ENCODE measurements around the gene SEMA6D. TPM values are rescaled to one million over a fixed set of nuclear protein-coding genes. Genes with fewer than 3 reads are reported as not detected.

The SEMA6D gene
- polyA plus RNA-seq, 1 donor (not counting 4 experiments of a cell fraction or from before 2014, with no cell fraction given), result 0.67 TPM

- Histone ChIP-seq H3K27ac (ENCODE audit: control insufficient read depth, insufficient read depth, low read length) (no peak overlapping the region), H3K4me3 (ENCODE audit: control insufficient read depth in 2 of 3, extremely low read depth in 1 of 3, insufficient read depth in 2 of 3, low read depth in 1 of 3, low read length in 3 of 3) (no peak overlapping the region), H3K9ac (ENCODE audit: control insufficient read depth, extremely low read depth, insufficient read depth, low read length) (no peak overlapping the region), H3K36me3 (ENCODE audit: control insufficient read depth in 2 of 2, extremely low read depth in 1 of 2, insufficient read depth in 2 of 2, low read length in 2 of 2) (no peaks in the 10 kb centered on the region), H3K9me3 (ENCODE audit: control insufficient read depth, low read depth, low read length) (no peaks in the 10 kb centered on the region), H2AFZ (ENCODE audit: control insufficient read depth, low read length) (no peak overlapping the region), H4K20me1 (ENCODE audit: control insufficient read depth, extremely low read depth, insufficient read depth, low read length) (no peaks in the 10 kb centered on the region), H3K79me2 (ENCODE audit: control insufficient read depth, insufficient read depth, low read length) (no peaks in the 10 kb centered on the region), H3K4me1 (ENCODE audit: control insufficient read depth, extremely low read depth, insufficient read depth, low read length) (peaks cover 8% of the 10 kb centered on the region), H3K4me2 (ENCODE audit: control insufficient read depth, extremely low read depth, insufficient read depth, low read depth, low read length) (no peak overlapping the region), H3K9me1 (ENCODE audit: control insufficient read depth, extremely low read depth, insufficient read depth, low read length) (no peaks in the 10 kb centered on the region), H3K27me3 (ENCODE audit: control insufficient read depth, extremely low read depth, insufficient read depth, low read length) (no peaks in the 10 kb centered on the region)
- TF ChIP-seq EZH2 (IDR thresholded peaks at IDR 0.05; ENCODE audit: low read length), result no peak
- TF ChIP-seq CTCF (optimal IDR thresholded peaks at IDR 0.05 in 1 of 3, IDR thresholded peaks at IDR 0.05 in 1 of 3, conservative IDR thresholded peaks at IDR 0.05 in 1 of 3; ENCODE audit: extremely low read depth in 1 of 3, insufficient read depth in 2 of 3, low read length in 3 of 3), result no peak
- DNase-seq (ENCODE audit: low read depth, low spot score), result no peak
- dilution Hi-C loops (cut with MboI; ENCODE audit: extremely low pct_ligation_motif_present, low sequenced_read_pairs), result no loop called here
- FAIRE-seq, result no peak
Observed at GRCh38 chr15:47678040-47678439, 39.3 kb upstream of the SEMA6D start.

GRCh38 chr15:47682661-47683060 is 34.6 kb upstream of the SEMA6D start:
- no peak overlapping the region for H2AFZ ChIP-seq (ENCODE audit: control insufficient read depth, low read length)
- dilution Hi-C loops (cut with MboI; ENCODE audit: extremely low pct_ligation_motif_present, low sequenced_read_pairs), result no loop called here
- no peaks in the 10 kb centered on the region for H3K9me1 ChIP-seq (ENCODE audit: control insufficient read depth, extremely low read depth, insufficient read depth, low read length)
- H3K4me2 ChIP-seq (ENCODE audit: control insufficient read depth, extremely low read depth, insufficient read depth, low read depth, low read length), result no peak overlapping the region
- no peaks in the 10 kb centered on the region for H4K20me1 ChIP-seq (ENCODE audit: control insufficient read depth, extremely low read depth, insufficient read depth, low read length)
- H3K27ac ChIP-seq (ENCODE audit: control insufficient read depth, insufficient read depth, low read length), result no peak overlapping the region
- no peaks in the 10 kb centered on the region for H3K9me3 ChIP-seq (ENCODE audit: control insufficient read depth, low read depth, low read length)
- TF ChIP-seq EZH2 (IDR thresholded peaks at IDR 0.05; ENCODE audit: low read length), result no peak
- no peak for TF ChIP-seq CTCF (optimal IDR thresholded peaks at IDR 0.05 in 1 of 3, IDR thresholded peaks at IDR 0.05 in 1 of 3, conservative IDR thresholded peaks at IDR 0.05 in 1 of 3; ENCODE audit: extremely low read depth in 1 of 3, insufficient read depth in 2 of 3, low read length in 3 of 3)
- DNase-seq (ENCODE audit: low read depth, low spot score) (no peak), FAIRE-seq (no peak)
- H3K79me2 ChIP-seq (ENCODE audit: control insufficient read depth, insufficient read depth, low read length), result no peaks in the 10 kb centered on the region
- H3K27me3 ChIP-seq (ENCODE audit: control insufficient read depth, extremely low read depth, insufficient read depth, low read length), result no peaks in the 10 kb centered on the region
- H3K4me1 ChIP-seq (ENCODE audit: control insufficient read depth, extremely low read depth, insufficient read depth, low read length), result peaks cover 13% of the 10 kb centered on the region
- H3K4me3 ChIP-seq (ENCODE audit: control insufficient read depth in 2 of 3, extremely low read depth in 1 of 3, insufficient read depth in 2 of 3, low read depth in 1 of 3, low read length in 3 of 3), result no peak overlapping the region
- H3K36me3 ChIP-seq (ENCODE audit: control insufficient read depth in 2 of 2, extremely low read depth in 1 of 2, insufficient read depth in 2 of 2, low read length in 2 of 2), result no peaks in the 10 kb centered on the region
- H3K9ac ChIP-seq (ENCODE audit: control insufficient read depth, extremely low read depth, insufficient read depth, low read length), result no peak overlapping the region
